Astrocyte (in vitro differentiated cells and primary cell): Measurements from ENCODE around the gene RAD51B. TPM values are rescaled to one million over a fixed set of nuclear protein-coding genes. Genes with fewer than 3 reads are reported as not detected.

ENCODE experiments used
- DNase-seq: peaks from one replicate; pipeline ENCODE4 v3.0.0-alpha.2; 2010; ENCODE audit warnings: low read depth
- FAIRE-seq: peaks from 2 replicates; lab custom pipeline; 2011; peaks lifted over from hg19 to GRCh38; lab: Jason Lieb, UNC
- H2AFZ ChIP-seq: 2 replicates; pipeline ENCODE4 v1.6.0; 2012; ENCODE audit warnings: low read depth, low read length, inconsistent platforms
- H3K27ac ChIP-seq: 2 replicates; pipeline ENCODE4 v1.5.1; 2011; ENCODE audit warnings: low read depth, low read length, inconsistent platforms
- H3K27me3 ChIP-seq: 2 replicates; pipeline ENCODE4 v1.6.0; 2011; ENCODE audit warnings: low read length, inconsistent platforms; ENCODE audit not compliant: insufficient read depth
- H3K36me3 ChIP-seq: 2 replicates; pipeline ENCODE4 v1.5.1; 2011; ENCODE audit warnings: low read length, inconsistent platforms; ENCODE audit not compliant: insufficient read depth
- H3K4me1 ChIP-seq: 2 replicates; pipeline ENCODE4 v1.5.1; 2011; ENCODE audit warnings: low read length, inconsistent platforms; ENCODE audit not compliant: insufficient read depth
- H3K4me2 ChIP-seq: 2 replicates; pipeline ENCODE4 v1.6.0; 2012; ENCODE audit warnings: low read length, inconsistent platforms
- H3K4me3 ChIP-seq: 2 replicates; pipeline ENCODE4 v1.5.1; 2011; ENCODE audit warnings: low read depth, mild to moderate bottlenecking, low read length, inconsistent platforms; ENCODE audit not compliant: insufficient read depth
- H3K79me2 ChIP-seq: 2 replicates; pipeline ENCODE4 v1.6.0; 2012; ENCODE audit warnings: mild to moderate bottlenecking, low read length, inconsistent platforms; ENCODE audit not compliant: insufficient read depth
- H3K9ac ChIP-seq: 2 replicates; pipeline ENCODE4 v1.6.0; 2012; ENCODE audit warnings: mild to moderate bottlenecking, low read length, inconsistent platforms
- H3K9me3 ChIP-seq: 2 replicates; pipeline ENCODE4 v1.5.1; 2012; ENCODE audit warnings: low read depth, mild to moderate bottlenecking, low read length, inconsistent platforms; ENCODE audit not compliant: insufficient read depth
- H4K20me1 ChIP-seq: 2 replicates; pipeline ENCODE4 v1.6.0; 2012; ENCODE audit warnings: low read length, inconsistent platforms; ENCODE audit not compliant: insufficient read depth
- H3K27ac Mint-ChIP-seq: one replicate; pipeline ENCODE4 v1.8.0; 2021; ENCODE audit warnings: mild to moderate bottlenecking, mixed read lengths; ENCODE audit not compliant: unreplicated experiment
- H3K27me3 Mint-ChIP-seq: one replicate; pipeline ENCODE4 v1.8.0; 2021; ENCODE audit warnings: low read depth, mixed read lengths; ENCODE audit not compliant: unreplicated experiment
- H3K36me3 Mint-ChIP-seq: one replicate; pipeline ENCODE4 v1.8.0; 2021; ENCODE audit warnings: low read depth, mixed read lengths; ENCODE audit not compliant: unreplicated experiment
- H3K4me1 Mint-ChIP-seq: one replicate; pipeline ENCODE4 v1.8.0; 2021; ENCODE audit warnings: low read depth, mixed read lengths; ENCODE audit not compliant: unreplicated experiment
- H3K4me3 Mint-ChIP-seq: one replicate; pipeline ENCODE4 v1.8.0; 2021; ENCODE audit warnings: mild to moderate bottlenecking, moderate library complexity, mixed read lengths; ENCODE audit not compliant: unreplicated experiment
- H3K9me3 Mint-ChIP-seq: one replicate; pipeline ENCODE4 v1.8.0; 2021; ENCODE audit warnings: mild to moderate bottlenecking, mixed read lengths; ENCODE audit not compliant: unreplicated experiment
- EZH2 ChIP-seq: IDR thresholded peaks from 2 replicates; pipeline ENCODE4 v1.6.1; 2012; ENCODE audit warnings: mild to moderate bottlenecking, low read length, inconsistent platforms; ENCODE audit not compliant: insufficient read depth
- total RNA-seq: library from RNA; stranded (reverse); gene quantifications from 2 replicates; pipeline ENCODE4 v1.2.1, GENCODE V29; 2021
- TF ChIP-seq, protein P1 (sequence below): IDR thresholded peaks from 2 replicates; pipeline ENCODE4 v1.5.1; 2011; ENCODE audit warnings: low read depth, mild to moderate bottlenecking, inconsistent platforms, low read length, moderate library complexity; ENCODE audit not compliant: insufficient read depth

Gene RAD51B
- total RNA-seq, 1 donor from 2014 or later, result 10.8 TPM

DNA sequence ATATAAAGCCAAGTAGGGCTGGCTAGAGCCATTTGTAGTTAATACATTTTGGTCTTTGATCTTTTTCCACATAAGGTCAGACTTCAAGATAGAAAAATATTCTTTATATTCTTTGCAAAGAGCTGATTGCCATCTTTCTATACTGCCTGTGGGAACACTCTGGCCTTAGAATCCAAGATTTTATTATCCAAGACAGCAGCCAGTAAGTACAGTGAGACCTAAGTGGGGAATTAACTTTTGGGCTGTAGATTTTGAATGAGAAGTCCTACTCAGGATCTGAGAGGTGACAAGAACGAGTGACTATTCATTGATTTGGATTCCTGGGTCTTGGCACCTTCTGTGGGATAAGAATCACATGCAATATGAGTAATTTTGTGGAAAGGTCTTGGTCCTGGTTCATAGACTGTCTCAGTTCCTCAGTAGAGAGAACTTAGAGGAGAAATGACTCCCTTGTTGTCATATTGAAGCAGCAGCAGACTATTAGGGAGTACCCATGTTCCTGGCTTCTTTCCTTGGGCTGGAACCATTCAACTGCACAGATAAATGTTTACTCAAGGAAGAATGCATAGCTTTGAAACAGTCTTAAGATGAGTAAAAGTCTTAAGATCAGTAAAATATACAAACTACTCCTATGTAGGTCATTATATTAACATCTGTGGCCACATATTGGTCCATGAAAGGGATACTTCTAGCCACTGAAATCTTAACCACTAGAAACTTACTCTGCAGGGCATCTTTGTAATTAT is 353.8 kb downstream of the RAD51B start:
- Mint-ChIP-seq H3K9me3 (no peaks in the 10 kb centered on the region), H3K36me3 (peaks cover 3% of the 10 kb centered on the region), H3K27me3 (no peaks in the 10 kb centered on the region), H3K27ac (no peak overlapping the region), H3K4me1 (peaks cover 27% of the 10 kb centered on the region), H3K4me3 (no peak overlapping the region)
- H3K36me3 ChIP-seq, result no peaks in the 10 kb centered on the region
- H3K4me3 ChIP-seq, result no peak overlapping the region
- TF ChIP-seq, protein P1, sequence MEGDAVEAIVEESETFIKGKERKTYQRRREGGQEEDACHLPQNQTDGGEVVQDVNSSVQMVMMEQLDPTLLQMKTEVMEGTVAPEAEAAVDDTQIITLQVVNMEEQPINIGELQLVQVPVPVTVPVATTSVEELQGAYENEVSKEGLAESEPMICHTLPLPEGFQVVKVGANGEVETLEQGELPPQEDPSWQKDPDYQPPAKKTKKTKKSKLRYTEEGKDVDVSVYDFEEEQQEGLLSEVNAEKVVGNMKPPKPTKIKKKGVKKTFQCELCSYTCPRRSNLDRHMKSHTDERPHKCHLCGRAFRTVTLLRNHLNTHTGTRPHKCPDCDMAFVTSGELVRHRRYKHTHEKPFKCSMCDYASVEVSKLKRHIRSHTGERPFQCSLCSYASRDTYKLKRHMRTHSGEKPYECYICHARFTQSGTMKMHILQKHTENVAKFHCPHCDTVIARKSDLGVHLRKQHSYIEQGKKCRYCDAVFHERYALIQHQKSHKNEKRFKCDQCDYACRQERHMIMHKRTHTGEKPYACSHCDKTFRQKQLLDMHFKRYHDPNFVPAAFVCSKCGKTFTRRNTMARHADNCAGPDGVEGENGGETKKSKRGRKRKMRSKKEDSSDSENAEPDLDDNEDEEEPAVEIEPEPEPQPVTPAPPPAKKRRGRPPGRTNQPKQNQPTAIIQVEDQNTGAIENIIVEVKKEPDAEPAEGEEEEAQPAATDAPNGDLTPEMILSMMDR, result no peak
- TF ChIP-seq EZH2, result no peak
- no peaks in the 10 kb centered on the region for H3K79me2 ChIP-seq
- FAIRE-seq (peak; percentile 37), DNase-seq (peak; percentile 34)
- no peak overlapping the region for H3K9ac ChIP-seq
- no peaks in the 10 kb centered on the region for H3K9me3 ChIP-seq
- H4K20me1 ChIP-seq, result no peaks in the 10 kb centered on the region
- H3K27ac ChIP-seq, result no peak overlapping the region
- H3K4me2 ChIP-seq, result no peak overlapping the region
- peaks cover 7% of the 10 kb centered on the region for H3K4me1 ChIP-seq
- H2AFZ ChIP-seq, result no peak overlapping the region
- H3K27me3 ChIP-seq, result no peaks in the 10 kb centered on the region

DNA sequence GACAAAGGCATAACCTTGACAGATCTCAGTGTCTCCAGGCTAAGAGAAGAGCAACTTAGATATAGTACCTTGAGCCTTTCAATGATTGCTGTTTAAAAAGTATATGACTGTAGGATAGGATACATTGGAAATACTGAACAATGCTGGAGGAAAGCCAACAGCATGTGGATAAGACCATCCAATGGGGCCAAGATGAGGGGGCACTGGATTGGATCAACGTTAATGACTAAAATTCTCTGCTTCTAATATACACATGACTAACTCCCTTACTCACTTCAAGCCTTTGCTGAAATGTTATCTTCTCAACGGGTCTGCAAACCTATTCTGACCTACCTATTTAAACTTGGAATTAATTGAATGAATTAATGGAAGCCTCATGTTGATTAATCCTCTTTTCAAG is 354.9 kb downstream of the RAD51B start:
- no peak overlapping the region for H3K4me2 ChIP-seq
- H3K36me3 ChIP-seq, result no peaks in the 10 kb centered on the region
- H3K9me3 ChIP-seq, result no peaks in the 10 kb centered on the region
- Mint-ChIP-seq H3K4me3 (no peak overlapping the region), H3K4me1 (peaks cover 27% of the 10 kb centered on the region), H3K9me3 (no peaks in the 10 kb centered on the region), H3K27me3 (no peaks in the 10 kb centered on the region), H3K36me3 (peaks cover 3% of the 10 kb centered on the region), H3K27ac (no peak overlapping the region)
- H2AFZ ChIP-seq, result no peak overlapping the region
- no peak overlapping the region for H3K9ac ChIP-seq
- peaks cover 14% of the 10 kb centered on the region for H3K4me1 ChIP-seq
- no peak for FAIRE-seq
- no peak overlapping the region for H3K27ac ChIP-seq
- H3K4me3 ChIP-seq, result no peak overlapping the region
- DNase-seq, result peak; percentile 33
- no peaks in the 10 kb centered on the region for H3K27me3 ChIP-seq
- no peaks in the 10 kb centered on the region for H3K79me2 ChIP-seq
- TF ChIP-seq, protein P1, result no peak
- no peak for TF ChIP-seq EZH2
- no peaks in the 10 kb centered on the region for H4K20me1 ChIP-seq

DNA sequence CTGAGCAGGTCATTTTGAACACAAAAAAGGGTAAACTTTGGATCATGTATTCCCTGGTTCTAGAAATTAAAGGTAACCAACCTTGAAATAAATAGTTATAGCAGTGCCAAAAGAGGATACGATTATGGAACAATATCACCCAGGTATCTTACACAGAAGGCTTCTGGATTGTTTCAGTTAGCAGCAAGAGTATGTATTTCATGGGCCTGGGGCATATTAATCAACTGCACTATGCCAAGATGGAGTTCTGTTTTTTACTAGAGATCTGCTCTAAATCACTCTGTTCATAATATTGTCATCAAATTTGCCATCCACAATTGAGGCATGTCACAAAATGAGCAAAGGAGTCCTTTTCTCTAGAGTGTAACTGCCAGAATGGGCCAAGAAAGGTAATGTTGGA is 357.1 kb downstream of the RAD51B start:
- H4K20me1 ChIP-seq, result no peaks in the 10 kb centered on the region
- no peaks in the 10 kb centered on the region for H3K79me2 ChIP-seq
- H2AFZ ChIP-seq, result no peak overlapping the region
- H3K36me3 ChIP-seq, result no peaks in the 10 kb centered on the region
- no peaks in the 10 kb centered on the region for H3K27me3 ChIP-seq
- no peak overlapping the region for H3K4me2 ChIP-seq
- FAIRE-seq (no peak), DNase-seq (no peak)
- Mint-ChIP-seq H3K4me3 (no peak overlapping the region), H3K36me3 (peaks cover 3% of the 10 kb centered on the region), H3K27me3 (no peaks in the 10 kb centered on the region), H3K9me3 (no peaks in the 10 kb centered on the region), H3K4me1 (peaks cover 37% of the 10 kb centered on the region), H3K27ac (no peak overlapping the region)
- no peaks in the 10 kb centered on the region for H3K9me3 ChIP-seq
- H3K27ac ChIP-seq, result no peak overlapping the region
- no peak overlapping the region for H3K9ac ChIP-seq
- peaks cover 20% of the 10 kb centered on the region for H3K4me1 ChIP-seq
- no peak overlapping the region for H3K4me3 ChIP-seq
- no peak for TF ChIP-seq EZH2
- TF ChIP-seq, protein P1, result no peak
